CD4-positive, CD25-positive, alpha-beta regulatory T cell (primary cell): Measurements from ENCODE around the gene PHF10. TPM values are rescaled to one million over a fixed set of nuclear protein-coding genes. Genes with fewer than 3 reads are reported as not detected.
"Not testable (repeated sequence)": the region's sequence is repeated elsewhere in the genome, so short reads cannot be mapped to it uniquely, and the experiment has no call there.

Source experiments
- ATAC-seq, 2 donors: fragments of 150-1000 bp; cut with Tn5 transposase; one replicate each; pipeline ENCODE4 v1.10.0; 2021; ENCODE audit warnings: low read depth in 2 of 2, moderate number of reproducible peaks in 2 of 2, moderate library complexity in 1 of 2
- DNase-seq, 3 donors: peaks; one replicate each; pipeline versions ENCODE4 v3.0.0 to v3.0.0-alpha.2; 2012 to 2022; ENCODE audit warnings: mixed read lengths in 1 of 3
- H3K27ac ChIP-seq: one replicate; pipeline ENCODE4 v1.7.0; 2013; ENCODE audit warnings: mild to moderate bottlenecking, low read length; ENCODE audit not compliant: insufficient read depth, poor library complexity, severe bottlenecking
- H3K27me3 ChIP-seq: one replicate; pipeline ENCODE4 v1.7.0; 2013; ENCODE audit warnings: low read length; ENCODE audit not compliant: control insufficient read depth, insufficient read depth
- H3K36me3 ChIP-seq: one replicate; pipeline ENCODE4 v1.7.0; 2013; ENCODE audit warnings: mild to moderate bottlenecking, low read length, moderate library complexity; ENCODE audit not compliant: control insufficient read depth, insufficient read depth
- H3K4me1 ChIP-seq: 2 replicates; pipeline ENCODE4 v1.7.0; 2013; ENCODE audit warnings: mild to moderate bottlenecking, low read length; ENCODE audit not compliant: insufficient read depth, control insufficient read depth, poor library complexity, severe bottlenecking
- H3K4me3 ChIP-seq: one replicate; pipeline ENCODE4 v1.7.0; 2013; ENCODE audit warnings: low read depth, mild to moderate bottlenecking, low read length, moderate library complexity
- H3K9me3 ChIP-seq, 2 experiments: 1 replicate in 1 of 2; 2 replicates in 1 of 2; pipeline ENCODE4 v1.7.0; 2013; ENCODE audit warnings: low read length in 2 of 2, mild to moderate bottlenecking in 1 of 2, moderate library complexity in 1 of 2; ENCODE audit not compliant: control insufficient read depth in 2 of 2
- H3K27ac Mint-ChIP-seq, 3 donors: one replicate each; pipeline ENCODE4 v1.8.0; 2020 to 2022; ENCODE audit warnings: mild to moderate bottlenecking in 3 of 3, mixed read lengths in 3 of 3, moderate library complexity in 2 of 3
- H3K27me3 Mint-ChIP-seq: one replicate; pipeline ENCODE4 v1.8.0; 2022; ENCODE audit warnings: mild to moderate bottlenecking, mixed read lengths
- H3K36me3 Mint-ChIP-seq: one replicate; pipeline ENCODE4 v1.8.0; 2020; ENCODE audit warnings: mixed read lengths
- H3K4me1 Mint-ChIP-seq, 4 donors: one replicate each; pipeline ENCODE4 v1.8.0; 2020 to 2022; ENCODE audit warnings: mixed read lengths in 4 of 4, mild to moderate bottlenecking in 1 of 4
- H3K4me3 Mint-ChIP-seq, 4 donors: one replicate each; pipeline ENCODE4 v1.8.0; 2020 to 2022; ENCODE audit warnings: mild to moderate bottlenecking in 4 of 4, mixed read lengths in 4 of 4, moderate library complexity in 3 of 4
- H3K9me3 Mint-ChIP-seq, 7 donors: one replicate each; pipeline ENCODE4 v1.8.0; 2020 to 2022; ENCODE audit warnings: mixed read lengths in 7 of 7, mild to moderate bottlenecking in 3 of 7, moderate library complexity in 2 of 7
- polyA plus RNA-seq, 4 donors: library from polyadenylated mRNA; unstranded; fragments of 300-500 nt; fragmentation: Illumina TruSeq; gene quantifications; one replicate each; pipeline ENCODE4 v1.2.3, GENCODE V29; 2021
- total RNA-seq: library from RNA; stranded (reverse); gene quantifications from one replicate; pipeline ENCODE4 v1.2.3, GENCODE V29; 2022

The PHF10 gene
- total and polyA plus RNA-seq, 5 donors from 2014 or later: 18.6 to 69.6 (median 21.6) TPM

- ATAC-seq: peak; percentile 89 to 92
- Histone ChIP-seq H3K4me1 (peaks cover 43% of the 10 kb centered on the region), H3K4me3 (peak within 1 kb of the TSS; percentile 83), H3K27ac (peak within 1 kb of the TSS; percentile 98), H3K36me3 (peaks cover 17% of the 10 kb centered on the region), H3K27me3 (no peaks in the 10 kb centered on the region), H3K9me3 (no peaks in the 10 kb centered on the region)
- Mint-ChIP-seq H3K4me1 (peaks cover 29 to 61% (median 48%) of the 10 kb centered on the region in 4 donors), H3K36me3 (peaks cover 6% of the 10 kb centered on the region), H3K9me3 (no peaks in the 10 kb centered on the region), H3K27ac (peak within 1 kb of the TSS; percentile 95 to 98 (median 95)), H3K4me3 (peak within 1 kb of the TSS; percentile 91 to 100 (median 94)), H3K27me3 (no peaks in the 10 kb centered on the region)
- DNase-seq: peak; percentile 96 to 98 (median 96)
Observed at GRCh38 chr6:169701954-169702839, 22.1 kb downstream of the PHF10 start, which contains the start of the genes C6orf120 and WDR27. Gene C6orf120, plus strand, starts transcription at chr6:169702126. Its CDS starts 334 bp downstream, at chr6:169702460. Gene WDR27, minus strand, starts transcription at chr6:169702029. Its CDS starts 13,024 bp downstream, at chr6:169689005.

- Histone ChIP-seq H3K4me3 (peak overlapping the region; percentile 76), H3K4me1 (peaks cover 43% of the 10 kb centered on the region), H3K9me3 (peaks cover 0 to 1% of the 10 kb centered on the region in 2 experiments), H3K27me3 (no peaks in the 10 kb centered on the region), H3K36me3 (peaks cover 15% of the 10 kb centered on the region), H3K27ac (peak overlapping the region; percentile 98)
- Mint-ChIP-seq H3K4me1 (peaks cover 26 to 55% (median 44%) of the 10 kb centered on the region in 4 donors), H3K27ac (peak overlapping the region; percentile 93 to 95 (median 93)), H3K27me3 (no peaks in the 10 kb centered on the region), H3K36me3 (peaks cover 4% of the 10 kb centered on the region), H3K9me3 (no peaks in the 10 kb centered on the region), H3K4me3 (peak overlapping the region; percentile 91 to 100 (median 94))
- no peak for DNase-seq
- ATAC-seq: no peak
Observed at GRCh38 chr6:169701311-169701953, 22.9 kb downstream of the PHF10 start.

- Mint-ChIP-seq H3K4me3 (peak overlapping the region; percentile 24 to 100 (median 60)), H3K27me3 (no peaks in the 10 kb centered on the region), H3K27ac (peak overlapping the region in 1 of 3 donors; percentile 93), H3K4me1 (peaks cover 17 to 47% (median 37%) of the 10 kb centered on the region in 4 donors), H3K36me3 (peaks cover 9% of the 10 kb centered on the region), H3K9me3 (peaks cover 0 to 3% (median 0%) of the 10 kb centered on the region in 7 donors)
- Histone ChIP-seq H3K27ac (no peak overlapping the region), H3K4me3 (no peak overlapping the region), H3K4me1 (peaks cover 38% of the 10 kb centered on the region), H3K9me3 (peaks cover 3 to 6% of the 10 kb centered on the region in 2 experiments), H3K36me3 (peaks cover 14% of the 10 kb centered on the region), H3K27me3 (no peaks in the 10 kb centered on the region)
- DNase-seq (no peak), ATAC-seq (no peak)
Observed at GRCh38 chr6:169700296-169700695, 24.0 kb downstream of the PHF10 start.

- not testable (repeated sequence) for H3K27me3 ChIP-seq, DNase-seq, H3K27ac Mint-ChIP-seq, H3K4me3 ChIP-seq, H3K9me3 ChIP-seq, H3K9me3 Mint-ChIP-seq, H3K27ac ChIP-seq, ATAC-seq, H3K36me3 ChIP-seq, H3K27me3 Mint-ChIP-seq, H3K4me3 Mint-ChIP-seq
- H3K4me1 ChIP-seq: peaks cover 13% of the 10 kb centered on the region
- peaks cover 16% of the 10 kb centered on the region for H3K36me3 Mint-ChIP-seq
- H3K4me1 Mint-ChIP-seq: peaks cover 6 to 21% (median 14%) of the 10 kb centered on the region in 4 donors
Observed at GRCh38 chr6:169697115-169697514, 27.2 kb downstream of the PHF10 start.

GRCh38 chr6:169695131-169695530 lies 29.2 kb downstream of the PHF10 start:
- Mint-ChIP-seq H3K36me3 (peaks cover 27% of the 10 kb centered on the region), H3K4me1 (peaks cover 0 to 15% (median 6%) of the 10 kb centered on the region in 4 donors), H3K27ac (no peak overlapping the region), H3K9me3 (peaks cover 0 to 13% (median 4%) of the 10 kb centered on the region in 7 donors), H3K4me3 (no peak overlapping the region), H3K27me3 (no peaks in the 10 kb centered on the region)
- Histone ChIP-seq H3K4me3 (no peak overlapping the region), H3K4me1 (peaks cover under 1% of the 10 kb centered on the region), H3K27me3 (no peaks in the 10 kb centered on the region), H3K9me3 (peaks cover 3 to 6% of the 10 kb centered on the region in 2 experiments), H3K27ac (no peak overlapping the region), H3K36me3 (no peaks in the 10 kb centered on the region)
- ATAC-seq (no peak), DNase-seq (no peak)

GRCh38 chr6:169692516-169692915 lies 31.8 kb downstream of the PHF10 start:
- DNase-seq (no peak), ATAC-seq (no peak)
- peaks cover 0 to 13% (median 6%) of the 10 kb centered on the region in 7 donors for H3K9me3 Mint-ChIP-seq
- no peak overlapping the region for H3K4me3 Mint-ChIP-seq
- H3K27ac Mint-ChIP-seq: no peak overlapping the region
- H3K27me3 ChIP-seq: no peaks in the 10 kb centered on the region
- H3K4me1 Mint-ChIP-seq: peaks cover 0 to 9% (median 5%) of the 10 kb centered on the region in 4 donors
- peaks cover 3 to 6% of the 10 kb centered on the region in 2 experiments for H3K9me3 ChIP-seq
- H3K4me1 ChIP-seq: no peaks in the 10 kb centered on the region
- no peaks in the 10 kb centered on the region for H3K27me3 Mint-ChIP-seq
- H3K36me3 ChIP-seq: peaks cover 4% of the 10 kb centered on the region
- no peak overlapping the region for H3K27ac ChIP-seq
- H3K4me3 ChIP-seq: no peak overlapping the region
- peaks cover 38% of the 10 kb centered on the region for H3K36me3 Mint-ChIP-seq

GRCh38 chr6:169691260-169691659 lies 33.0 kb downstream of the PHF10 start:
- no peak overlapping the region for H3K27ac ChIP-seq
- peaks cover 2 to 5% of the 10 kb centered on the region in 2 experiments for H3K9me3 ChIP-seq
- no peaks in the 10 kb centered on the region for H3K27me3 ChIP-seq
- H3K36me3 ChIP-seq: peaks cover 7% of the 10 kb centered on the region
- no peak for ATAC-seq
- Mint-ChIP-seq H3K27ac (no peak overlapping the region), H3K27me3 (no peaks in the 10 kb centered on the region), H3K9me3 (peaks cover 0 to 15% (median 8%) of the 10 kb centered on the region in 7 donors), H3K4me1 (peaks cover 0 to 9% (median 5%) of the 10 kb centered on the region in 4 donors), H3K4me3 (no peak overlapping the region), H3K36me3 (peaks cover 48% of the 10 kb centered on the region)
- no peak overlapping the region for H3K4me3 ChIP-seq
- H3K4me1 ChIP-seq: no peaks in the 10 kb centered on the region
- DNase-seq: no peak
